Peyer's patch (tissue), 4 donors: Measurements from ENCODE around the gene C16orf96. TPM values are rescaled to one million over a fixed set of nuclear protein-coding genes. Genes with fewer than 3 reads are reported as not detected.

Experiments
- DNase-seq, 3 donors: peaks; one replicate each; pipeline ENCODE4 v3.0.0-alpha.2; 2017 to 2019
- H3K27ac ChIP-seq, 4 donors: fragments of 200-600 bp; sonication (generic); one replicate each; pipeline ENCODE4 v1.5.1; 2016 to 2019
- H3K27me3 ChIP-seq, 2 donors: fragments of 200-600 bp; sonication (generic); one replicate each; pipeline ENCODE4 v1.5.1; 2019
- H3K36me3 ChIP-seq, 3 donors: fragments of 200-600 bp; sonication (generic); one replicate each; pipeline ENCODE4 v1.5.1; 2016 to 2019
- H3K4me1 ChIP-seq, 4 donors: fragments of 200-600 bp; sonication (generic); one replicate each; pipeline ENCODE4 v1.5.1; 2016 to 2019
- H3K4me3 ChIP-seq, 4 donors: fragments of 200-600 bp; sonication (generic); 1 replicate in 3 of 4; 2 replicates in 1 of 4; pipeline ENCODE4 v1.5.1; 2016 to 2019; ENCODE audit warnings: mild to moderate bottlenecking in 1 of 4
- H3K9me3 ChIP-seq, 4 donors: fragments of 200-600 bp; sonication (generic); one replicate each; pipeline ENCODE4 v1.5.1; 2016 to 2019; ENCODE audit warnings: mild to moderate bottlenecking in 1 of 4
- POLR2A ChIP-seq, 2 donors: fragments of 450-650 bp; IDR thresholded peaks; one replicate each; pipeline ENCODE4 v1.5.1; 2017; ENCODE audit warnings: antibody characterized with exemption in 2 of 2, mild to moderate bottlenecking in 2 of 2, moderate library complexity in 2 of 2
- total RNA-seq, 4 donors: library from RNA; depleted of rRNA; stranded (reverse); fragments of >200 nt; gene quantifications; one replicate each; pipeline ENCODE4 v1.1.0, GENCODE V29; 2016
- TF ChIP-seq, protein P1 (sequence below), 6 experiments: fragments of 450-650 bp in 4 of 6; fragments of 200-600 bp in 2 of 6; sonication (generic) in 1 of 6; IDR thresholded peaks; one replicate each; pipeline ENCODE4 v1.5.1; 2017 to 2019; ENCODE audit warnings: antibody characterized with exemption in 6 of 6, mild to moderate bottlenecking in 3 of 6, moderate library complexity in 1 of 6

The C16orf96 gene
- total RNA-seq, 4 donors from 2014 or later, result not detected

DNA sequence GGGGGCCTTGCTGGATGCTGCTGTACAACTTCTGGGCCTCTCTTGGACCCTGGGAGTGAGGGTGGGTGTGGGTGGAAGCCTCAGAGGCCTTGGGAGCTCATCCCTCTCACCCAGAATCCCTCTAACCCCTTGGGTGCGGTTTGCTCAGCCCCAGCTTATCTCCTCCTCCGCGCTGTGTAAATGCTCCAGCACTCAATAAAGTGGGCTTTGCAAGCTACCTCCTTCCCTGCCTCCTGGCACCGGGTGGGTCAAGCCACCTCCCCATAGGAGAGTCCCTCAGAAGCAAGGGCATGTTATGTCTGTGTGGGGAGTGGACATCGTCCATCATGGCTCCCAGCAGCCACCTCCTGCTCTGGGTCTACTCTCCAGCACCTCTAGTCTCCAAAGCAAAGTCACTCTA is 46.0 kb upstream of the C16orf96 start:
- Histone ChIP-seq H3K4me3 (no peak overlapping the region), H3K36me3 (peaks cover 0 to 74% (median 0%) of the 10 kb centered on the region in 3 donors), H3K27me3 (no peaks in the 10 kb centered on the region), H3K9me3 (no peaks in the 10 kb centered on the region), H3K27ac (no peak overlapping the region), H3K4me1 (peaks cover 4 to 41% (median 21%) of the 10 kb centered on the region in 4 donors)
- no peak for DNase-seq
- TF ChIP-seq POLR2A (IDR thresholded peaks at IDR 0.05), result no peak
- TF ChIP-seq, protein P1, sequence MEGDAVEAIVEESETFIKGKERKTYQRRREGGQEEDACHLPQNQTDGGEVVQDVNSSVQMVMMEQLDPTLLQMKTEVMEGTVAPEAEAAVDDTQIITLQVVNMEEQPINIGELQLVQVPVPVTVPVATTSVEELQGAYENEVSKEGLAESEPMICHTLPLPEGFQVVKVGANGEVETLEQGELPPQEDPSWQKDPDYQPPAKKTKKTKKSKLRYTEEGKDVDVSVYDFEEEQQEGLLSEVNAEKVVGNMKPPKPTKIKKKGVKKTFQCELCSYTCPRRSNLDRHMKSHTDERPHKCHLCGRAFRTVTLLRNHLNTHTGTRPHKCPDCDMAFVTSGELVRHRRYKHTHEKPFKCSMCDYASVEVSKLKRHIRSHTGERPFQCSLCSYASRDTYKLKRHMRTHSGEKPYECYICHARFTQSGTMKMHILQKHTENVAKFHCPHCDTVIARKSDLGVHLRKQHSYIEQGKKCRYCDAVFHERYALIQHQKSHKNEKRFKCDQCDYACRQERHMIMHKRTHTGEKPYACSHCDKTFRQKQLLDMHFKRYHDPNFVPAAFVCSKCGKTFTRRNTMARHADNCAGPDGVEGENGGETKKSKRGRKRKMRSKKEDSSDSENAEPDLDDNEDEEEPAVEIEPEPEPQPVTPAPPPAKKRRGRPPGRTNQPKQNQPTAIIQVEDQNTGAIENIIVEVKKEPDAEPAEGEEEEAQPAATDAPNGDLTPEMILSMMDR (IDR thresholded peaks at IDR 0.05), result no peak

DNA sequence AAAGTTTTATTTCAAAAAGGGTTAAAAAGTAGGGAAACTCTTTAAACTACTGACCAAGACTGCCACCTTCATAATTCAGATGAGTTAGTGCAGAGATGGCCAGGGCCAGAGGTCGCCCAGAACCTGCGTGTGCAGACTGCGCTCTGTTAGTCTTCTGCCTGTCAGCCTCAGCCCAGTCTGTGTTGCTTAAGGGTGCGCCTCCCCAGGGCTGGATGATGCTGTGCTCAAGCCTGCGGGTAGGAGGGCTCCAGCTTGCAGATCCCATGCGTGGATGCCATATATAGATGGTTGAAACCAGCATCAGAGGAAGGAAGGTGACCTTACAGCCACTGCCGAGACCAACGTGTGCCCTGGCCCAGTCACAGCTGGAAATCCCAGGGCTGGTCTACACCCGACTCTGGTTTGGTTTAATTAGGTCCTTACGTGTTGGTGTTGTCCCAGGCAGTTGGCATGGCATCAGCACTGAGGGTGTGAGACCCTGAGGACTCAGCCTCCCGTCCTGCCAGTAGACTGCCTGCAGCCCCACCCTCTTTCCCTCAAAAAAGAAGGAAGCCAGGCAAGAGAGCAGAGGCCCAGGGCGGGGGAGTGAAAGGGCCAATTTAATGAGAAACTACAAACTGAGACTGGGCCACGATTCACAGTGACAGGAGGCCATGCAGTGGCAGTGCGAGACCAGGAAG is 45.3 kb upstream of the C16orf96 start:
- Histone ChIP-seq H3K27me3 (no peaks in the 10 kb centered on the region), H3K27ac (peak overlapping the region in 2 of 4 donors; percentile 4 to 18), H3K9me3 (no peaks in the 10 kb centered on the region), H3K4me3 (no peak overlapping the region), H3K36me3 (peaks cover 0 to 74% (median 0%) of the 10 kb centered on the region in 3 donors), H3K4me1 (peaks cover 4 to 41% (median 19%) of the 10 kb centered on the region in 4 donors)
- no peak for TF ChIP-seq POLR2A (IDR thresholded peaks at IDR 0.05)
- TF ChIP-seq, protein P1 (IDR thresholded peaks at IDR 0.05), result no peak
- DNase-seq, result no peak

DNA sequence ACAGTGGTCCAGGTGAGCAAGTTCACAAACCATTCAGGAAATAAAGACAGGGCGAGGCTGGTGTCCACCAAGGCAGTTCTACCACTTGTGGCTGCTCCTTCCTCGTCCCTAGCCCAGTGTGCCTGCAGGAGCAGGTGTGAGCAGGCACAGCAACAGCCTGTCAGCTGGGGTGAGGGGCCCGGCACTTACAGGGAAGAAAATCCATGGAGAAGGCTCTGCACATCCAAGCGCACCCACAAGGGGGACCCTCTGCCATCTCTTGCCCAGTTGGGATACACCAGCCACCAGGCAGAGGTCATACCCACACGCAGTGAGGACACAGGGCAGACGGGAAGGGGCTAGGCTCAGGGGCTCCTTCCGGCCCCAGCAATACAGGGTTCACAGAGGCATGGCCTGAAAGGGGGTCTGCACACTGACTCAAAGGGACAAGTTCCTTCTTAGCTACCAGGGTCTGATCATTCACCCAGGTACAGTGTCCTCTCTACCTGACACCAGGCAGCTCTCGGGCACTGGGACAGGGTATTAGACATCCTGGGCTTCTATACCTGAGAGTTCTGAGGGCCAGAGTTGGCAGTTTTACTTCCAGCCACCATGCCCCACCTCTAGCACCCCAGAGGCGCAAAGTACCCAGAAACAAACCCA is 44.6 kb upstream of the C16orf96 start:
- H3K27me3 ChIP-seq, result no peaks in the 10 kb centered on the region
- peak overlapping the region in 2 of 4 donors; percentile 4 to 18 for H3K27ac ChIP-seq
- no peaks in the 10 kb centered on the region for H3K9me3 ChIP-seq
- H3K4me1 ChIP-seq, result peaks cover 4 to 41% (median 14%) of the 10 kb centered on the region in 4 donors
- H3K4me3 ChIP-seq, result no peak overlapping the region
- DNase-seq, result peak in 1 of 3 donors; percentile 72
- no peak for TF ChIP-seq POLR2A (IDR thresholded peaks at IDR 0.05)
- TF ChIP-seq, protein P1 (IDR thresholded peaks at IDR 0.05), result peak in 5 of 6 experiments; percentile 23 to 54 (median 40)
- H3K36me3 ChIP-seq, result peaks cover 0 to 74% (median 0%) of the 10 kb centered on the region in 3 donors

DNA sequence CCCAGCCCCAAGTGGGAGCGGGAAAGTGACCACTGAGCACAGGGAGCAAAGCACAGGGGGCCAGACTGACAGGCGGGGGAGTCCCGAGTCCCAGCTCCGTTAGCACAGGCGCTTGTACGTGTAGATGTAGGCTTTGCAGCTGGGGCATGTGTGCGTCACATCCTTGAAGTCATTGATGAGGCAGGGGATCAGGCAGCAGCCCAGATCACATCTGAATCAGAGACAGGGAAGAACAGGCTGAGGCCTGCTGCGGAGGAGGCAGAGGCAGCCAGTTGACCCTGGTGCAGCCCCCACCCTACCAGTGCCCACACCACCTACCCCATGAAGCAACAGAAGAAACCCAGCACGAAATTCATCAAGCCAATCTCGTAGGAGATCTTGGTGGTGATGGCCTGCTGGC is 43.7 kb upstream of the C16orf96 start:
- Histone ChIP-seq H3K9me3 (no peaks in the 10 kb centered on the region), H3K27me3 (no peaks in the 10 kb centered on the region), H3K36me3 (peaks cover 0 to 66% (median 0%) of the 10 kb centered on the region in 3 donors), H3K4me1 (peaks cover 4 to 40% (median 13%) of the 10 kb centered on the region in 4 donors), H3K4me3 (no peak overlapping the region), H3K27ac (no peak overlapping the region)
- TF ChIP-seq, protein P1 (IDR thresholded peaks at IDR 0.05), result no peak
- no peak for TF ChIP-seq POLR2A (IDR thresholded peaks at IDR 0.05)
- DNase-seq, result no peak

DNA sequence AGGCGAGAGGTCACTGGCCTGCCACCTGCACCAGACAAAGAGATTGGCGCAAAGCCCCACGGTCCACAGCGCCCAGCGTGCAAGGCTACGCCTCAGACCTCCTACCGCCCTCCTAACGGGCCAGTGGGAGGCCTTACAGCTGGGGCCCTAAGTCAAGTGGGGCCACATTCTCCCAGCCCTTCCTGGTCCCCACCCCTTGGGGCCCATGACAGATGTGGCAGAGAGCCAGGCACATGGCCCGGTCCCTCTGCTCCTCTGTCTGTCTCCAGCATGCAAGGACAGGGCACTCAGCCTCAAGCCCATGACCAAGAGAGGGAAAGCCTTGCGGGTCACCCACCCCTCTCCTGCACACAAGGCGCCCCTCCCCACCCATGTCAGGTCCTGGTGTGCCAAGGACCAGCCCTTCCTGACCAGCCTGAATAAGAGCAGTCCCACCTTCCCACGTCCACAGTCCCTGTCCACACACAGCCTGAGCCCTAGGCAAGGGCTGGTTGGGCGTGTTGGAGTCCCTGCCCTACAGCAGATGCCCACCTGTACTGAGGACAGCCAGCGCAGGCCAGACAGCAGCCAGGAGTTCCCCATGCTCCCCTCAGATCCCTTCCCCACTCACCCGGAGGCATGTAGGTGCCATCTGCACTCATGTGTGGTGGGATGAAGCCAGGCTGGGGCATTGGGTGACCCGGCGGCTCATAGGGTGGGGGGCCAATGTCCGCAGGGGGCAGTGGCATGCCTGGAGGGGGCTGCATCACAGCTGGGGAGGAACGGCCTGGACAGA is 42.9 kb upstream of the C16orf96 start:
- H3K4me3 ChIP-seq, result no peak overlapping the region
- peaks cover 4 to 40% (median 13%) of the 10 kb centered on the region in 4 donors for H3K4me1 ChIP-seq
- DNase-seq, result no peak
- H3K36me3 ChIP-seq, result peaks cover 0 to 58% (median 0%) of the 10 kb centered on the region in 3 donors
- H3K9me3 ChIP-seq, result no peaks in the 10 kb centered on the region
- H3K27me3 ChIP-seq, result no peaks in the 10 kb centered on the region
- TF ChIP-seq, protein P1 (IDR thresholded peaks at IDR 0.05), result no peak
- no peak for TF ChIP-seq POLR2A (IDR thresholded peaks at IDR 0.05)
- peak overlapping the region in 2 of 4 donors; percentile 70 to 78 for H3K27ac ChIP-seq
